ENCODE measurements around the gene LRRC30.
"Not testable (repeated sequence)": the region's sequence is repeated elsewhere in the genome, so short reads cannot be mapped to it uniquely, and the experiment has no call there.

The LRRC30 gene

DNA sequence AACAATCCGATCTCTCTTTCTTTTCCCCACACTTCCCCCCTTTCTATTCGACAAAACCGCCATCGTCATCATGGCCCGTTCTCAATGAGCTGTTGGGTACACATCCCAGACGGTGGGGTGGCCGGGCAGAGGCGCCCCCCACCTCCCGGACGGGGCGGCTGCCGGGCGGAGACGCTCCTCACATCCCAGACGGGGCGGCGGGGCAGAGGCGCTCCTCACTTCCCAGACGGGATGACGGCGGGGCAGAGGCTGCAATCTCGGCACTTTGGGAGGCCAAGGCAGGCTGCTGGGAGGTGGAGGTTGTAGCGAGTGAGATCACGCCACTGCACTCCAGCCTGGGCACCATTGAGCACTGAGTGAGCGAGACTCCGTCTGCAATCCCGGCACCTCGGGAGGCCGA lies 27.3 kb upstream of the LRRC30 start:
- not testable (repeated sequence) for H3K27me3 ChIP-seq (ENCODE audit: control insufficient read depth, insufficient read depth, low read length, poor library complexity, severe bottlenecking); H3K9me3 ChIP-seq (ENCODE audit: control insufficient read depth, low read length); H3K4me3 ChIP-seq (ENCODE audit: insufficient read depth, low read depth, low read length); H3K27ac ChIP-seq (ENCODE audit: insufficient read depth, low read depth, low read length, poor library complexity, severe bottlenecking); H3K36me3 ChIP-seq (ENCODE audit: control insufficient read depth, insufficient read depth, low read length)
- peaks cover 27% of the 10 kb centered on the region for H3K4me1 ChIP-seq (ENCODE audit: control insufficient read depth, insufficient read depth, low read length)
- WGBS, 2 experiments = 95% methylated on average over 24 to 27 of the region's 29 CpGs

DNA sequence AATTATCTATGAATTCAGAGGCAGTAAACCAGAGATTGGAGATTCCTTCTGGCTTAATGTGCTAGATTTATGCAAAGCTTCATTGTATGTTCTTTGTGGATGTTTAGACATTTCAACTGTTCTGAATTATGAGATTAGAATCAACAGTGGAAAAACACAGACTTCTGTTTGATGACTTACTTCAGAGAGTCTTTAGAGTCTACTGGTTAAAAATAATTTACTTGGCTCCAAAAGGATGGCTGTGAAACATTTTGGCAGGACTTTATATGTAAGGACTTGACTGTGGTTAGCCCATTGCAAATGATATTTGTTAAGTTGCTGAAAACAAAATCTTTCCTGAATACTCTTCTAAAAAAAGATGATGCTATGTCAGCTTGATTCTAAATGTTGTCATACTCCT lies 25.5 kb upstream of the LRRC30 start:
- no peaks in the 10 kb centered on the region for H3K9me3 ChIP-seq (ENCODE audit: control insufficient read depth, low read length)
- no peak overlapping the region for H3K27ac ChIP-seq (ENCODE audit: insufficient read depth, low read depth, low read length, poor library complexity, severe bottlenecking)
- H3K4me3 ChIP-seq (ENCODE audit: insufficient read depth, low read depth, low read length) = no peak overlapping the region
- no peaks in the 10 kb centered on the region for H3K27me3 ChIP-seq (ENCODE audit: control insufficient read depth, insufficient read depth, low read length, poor library complexity, severe bottlenecking)
- H3K4me1 ChIP-seq (ENCODE audit: control insufficient read depth, insufficient read depth, low read length) = peaks cover 27% of the 10 kb centered on the region
- H3K36me3 ChIP-seq (ENCODE audit: control insufficient read depth, insufficient read depth, low read length) = no peaks in the 10 kb centered on the region

DNA sequence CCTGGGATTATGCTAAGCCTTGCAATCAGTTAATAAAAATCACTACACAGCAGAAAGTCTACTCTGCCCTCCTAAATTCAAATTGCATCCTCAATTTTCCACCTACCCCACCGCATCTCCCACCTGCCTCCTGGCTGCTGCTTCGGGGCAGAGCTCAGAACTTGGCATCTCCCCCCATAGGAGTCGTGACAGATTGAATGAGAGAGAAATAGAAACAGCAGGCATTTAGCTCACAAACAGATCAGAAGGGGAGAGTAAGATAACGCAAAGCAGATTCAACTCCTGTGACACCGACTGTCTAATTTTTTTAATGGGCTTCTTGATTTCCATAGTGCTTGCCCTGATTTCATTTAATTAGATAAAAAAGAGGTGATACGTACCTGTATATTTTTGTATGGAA lies 24.7 kb upstream of the LRRC30 start:
- Histone ChIP-seq H3K9me3 (ENCODE audit: control insufficient read depth, low read length) (no peaks in the 10 kb centered on the region), H3K36me3 (ENCODE audit: control insufficient read depth, insufficient read depth, low read length) (no peaks in the 10 kb centered on the region), H3K4me3 (ENCODE audit: insufficient read depth, low read depth, low read length) (no peak overlapping the region), H3K27me3 (ENCODE audit: control insufficient read depth, insufficient read depth, low read length, poor library complexity, severe bottlenecking) (no peaks in the 10 kb centered on the region), H3K27ac (ENCODE audit: insufficient read depth, low read depth, low read length, poor library complexity, severe bottlenecking) (no peak overlapping the region), H3K4me1 (ENCODE audit: control insufficient read depth, insufficient read depth, low read length) (peaks cover 27% of the 10 kb centered on the region)
- 87% methylated on average over 6 of the region's 6 CpGs for WGBS, 2 experiments

DNA sequence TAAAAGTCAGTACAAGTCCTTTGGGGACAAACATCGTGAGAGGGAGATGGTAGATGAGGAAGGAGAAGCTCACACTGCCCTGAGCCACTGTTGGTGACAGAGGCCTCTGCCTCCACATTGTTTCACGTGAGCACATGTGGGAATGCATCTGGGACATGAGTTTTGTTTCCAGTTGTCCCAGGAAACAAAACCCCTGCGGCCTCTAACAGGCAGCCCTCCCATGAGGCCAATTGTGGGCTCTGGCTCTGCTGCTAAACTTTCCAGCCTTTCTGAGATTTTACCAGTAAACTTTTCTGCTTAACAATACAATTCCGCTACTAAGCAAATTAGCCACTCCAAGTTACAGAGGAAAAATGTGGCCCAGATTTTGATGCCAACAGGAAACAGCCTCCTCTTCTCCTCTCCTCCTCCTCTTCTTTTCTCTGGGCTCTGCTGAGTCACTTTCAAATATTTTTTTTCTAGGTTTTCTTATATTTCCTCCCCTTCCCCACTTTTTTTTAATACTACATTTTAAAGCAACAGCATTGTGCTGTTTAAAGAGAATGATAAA lies 23.4 kb upstream of the LRRC30 start:
- Histone ChIP-seq H3K27ac (ENCODE audit: insufficient read depth, low read depth, low read length, poor library complexity, severe bottlenecking) (peak overlapping the region; percentile 60), H3K36me3 (ENCODE audit: control insufficient read depth, insufficient read depth, low read length) (no peaks in the 10 kb centered on the region), H3K4me1 (ENCODE audit: control insufficient read depth, insufficient read depth, low read length) (peaks cover 24% of the 10 kb centered on the region), H3K4me3 (ENCODE audit: insufficient read depth, low read depth, low read length) (no peak overlapping the region), H3K27me3 (ENCODE audit: control insufficient read depth, insufficient read depth, low read length, poor library complexity, severe bottlenecking) (no peaks in the 10 kb centered on the region), H3K9me3 (ENCODE audit: control insufficient read depth, low read length) (no peaks in the 10 kb centered on the region)
- 35 to 53% methylated on average over 4 of the region's 4 CpGs for WGBS, 2 experiments

DNA sequence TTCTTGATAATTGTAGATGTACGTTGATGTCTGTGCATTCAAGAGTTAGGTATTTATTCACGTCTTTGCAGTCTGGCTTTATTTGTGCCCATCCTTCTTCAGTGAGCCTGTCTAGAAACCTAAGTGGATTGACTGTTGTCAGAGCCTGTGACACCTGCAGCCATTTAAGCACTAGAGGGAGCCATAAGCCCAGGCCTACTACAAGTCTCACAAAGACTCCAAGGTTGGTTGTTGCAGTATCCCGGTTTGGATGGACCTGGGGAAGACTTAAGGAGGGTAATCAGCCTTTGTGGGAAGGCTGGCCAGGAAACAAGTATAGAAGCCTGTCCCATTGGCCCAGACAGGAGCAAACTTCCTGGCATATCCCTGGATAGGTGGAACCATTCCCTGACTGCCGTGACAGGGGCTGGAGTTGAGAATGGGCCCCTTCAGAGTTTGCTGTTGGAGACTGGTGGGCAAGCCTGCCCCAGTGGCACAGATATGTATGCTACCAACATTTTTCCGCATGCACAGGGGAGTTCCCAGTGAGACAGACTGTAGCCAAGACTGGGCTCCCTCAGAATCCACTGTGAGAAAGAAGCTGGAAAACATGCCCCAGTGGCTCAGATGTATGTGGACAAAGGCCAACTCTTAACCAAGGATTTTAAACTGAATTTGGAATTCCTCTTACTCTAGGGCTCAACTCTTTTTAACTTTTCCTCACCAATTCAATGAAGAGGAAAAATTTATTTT lies 9.3 kb upstream of the LRRC30 start:
- no peaks in the 10 kb centered on the region for H3K4me1 ChIP-seq (ENCODE audit: control insufficient read depth, insufficient read depth, low read length)
- H3K27ac ChIP-seq (ENCODE audit: insufficient read depth, low read depth, low read length, poor library complexity, severe bottlenecking) = no peak overlapping the region
- H3K27me3 ChIP-seq (ENCODE audit: control insufficient read depth, insufficient read depth, low read length, poor library complexity, severe bottlenecking) = no peaks in the 10 kb centered on the region
- no peaks in the 10 kb centered on the region for H3K36me3 ChIP-seq (ENCODE audit: control insufficient read depth, insufficient read depth, low read length)
- no peaks in the 10 kb centered on the region for H3K9me3 ChIP-seq (ENCODE audit: control insufficient read depth, low read length)
- no peak overlapping the region for H3K4me3 ChIP-seq (ENCODE audit: insufficient read depth, low read depth, low read length)
- WGBS, 2 experiments = 36 to 43% methylated on average over 5 of the region's 5 CpGs

DNA sequence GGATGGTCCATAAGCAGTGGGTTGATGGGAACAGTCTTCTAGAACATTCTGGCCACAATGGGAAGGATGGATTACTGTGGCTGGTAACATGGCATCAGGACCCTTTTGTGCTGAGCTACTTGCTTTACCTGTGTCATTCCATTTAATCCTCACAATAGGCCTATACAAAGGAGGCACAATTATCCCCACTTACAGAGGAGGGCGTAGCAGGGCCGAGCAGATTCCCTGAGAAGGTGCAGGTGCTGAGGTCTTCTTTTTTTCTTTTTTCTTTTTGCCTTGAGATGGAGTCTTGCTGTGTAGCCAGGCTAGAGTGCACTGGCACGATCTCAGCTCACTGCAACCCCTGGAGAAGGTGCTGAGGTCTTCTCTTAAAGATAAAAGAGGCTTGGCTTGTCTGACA lies 6.7 kb upstream of the LRRC30 start:
- 59 to 76% methylated on average over 3 of the region's 3 CpGs for WGBS, 2 experiments
- Histone ChIP-seq H3K27me3 (ENCODE audit: control insufficient read depth, insufficient read depth, low read length, poor library complexity, severe bottlenecking) (no peaks in the 10 kb centered on the region), H3K27ac (ENCODE audit: insufficient read depth, low read depth, low read length, poor library complexity, severe bottlenecking) (no peak overlapping the region), H3K4me3 (ENCODE audit: insufficient read depth, low read depth, low read length) (no peak overlapping the region), H3K4me1 (ENCODE audit: control insufficient read depth, insufficient read depth, low read length) (no peaks in the 10 kb centered on the region), H3K9me3 (ENCODE audit: control insufficient read depth, low read length) (no peaks in the 10 kb centered on the region), H3K36me3 (ENCODE audit: control insufficient read depth, insufficient read depth, low read length) (no peaks in the 10 kb centered on the region)

DNA sequence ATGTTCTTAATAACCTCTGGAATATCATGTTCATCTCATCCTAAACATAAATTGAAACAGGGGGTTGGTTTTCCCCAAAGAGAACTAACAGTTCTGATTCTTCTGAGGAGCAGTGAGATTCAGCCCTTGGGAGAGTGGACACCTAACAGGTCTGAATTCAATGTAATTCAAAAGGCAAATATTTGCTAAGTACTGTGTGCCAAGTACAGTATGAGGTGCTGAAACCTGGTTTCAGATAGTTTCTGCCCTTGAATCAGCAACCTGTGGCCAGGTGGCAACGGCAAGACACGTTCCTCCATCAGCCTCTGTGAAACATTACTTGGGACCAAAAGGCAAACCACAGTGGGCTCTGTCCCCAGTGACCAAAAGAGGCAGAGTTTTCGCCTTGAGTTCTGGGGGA lies 1.3 kb downstream of the LRRC30 start:
- Histone ChIP-seq H3K36me3 (ENCODE audit: control insufficient read depth, insufficient read depth, low read length) (no peaks in the 10 kb centered on the region), H3K4me3 (ENCODE audit: insufficient read depth, low read depth, low read length) (no peak overlapping the region), H3K27ac (ENCODE audit: insufficient read depth, low read depth, low read length, poor library complexity, severe bottlenecking) (no peak overlapping the region), H3K9me3 (ENCODE audit: control insufficient read depth, low read length) (no peaks in the 10 kb centered on the region), H3K4me1 (ENCODE audit: control insufficient read depth, insufficient read depth, low read length) (no peaks in the 10 kb centered on the region), H3K27me3 (ENCODE audit: control insufficient read depth, insufficient read depth, low read length, poor library complexity, severe bottlenecking) (no peaks in the 10 kb centered on the region)
- 91 to 92% methylated on average over 3 of the region's 3 CpGs for WGBS, 2 experiments

DNA sequence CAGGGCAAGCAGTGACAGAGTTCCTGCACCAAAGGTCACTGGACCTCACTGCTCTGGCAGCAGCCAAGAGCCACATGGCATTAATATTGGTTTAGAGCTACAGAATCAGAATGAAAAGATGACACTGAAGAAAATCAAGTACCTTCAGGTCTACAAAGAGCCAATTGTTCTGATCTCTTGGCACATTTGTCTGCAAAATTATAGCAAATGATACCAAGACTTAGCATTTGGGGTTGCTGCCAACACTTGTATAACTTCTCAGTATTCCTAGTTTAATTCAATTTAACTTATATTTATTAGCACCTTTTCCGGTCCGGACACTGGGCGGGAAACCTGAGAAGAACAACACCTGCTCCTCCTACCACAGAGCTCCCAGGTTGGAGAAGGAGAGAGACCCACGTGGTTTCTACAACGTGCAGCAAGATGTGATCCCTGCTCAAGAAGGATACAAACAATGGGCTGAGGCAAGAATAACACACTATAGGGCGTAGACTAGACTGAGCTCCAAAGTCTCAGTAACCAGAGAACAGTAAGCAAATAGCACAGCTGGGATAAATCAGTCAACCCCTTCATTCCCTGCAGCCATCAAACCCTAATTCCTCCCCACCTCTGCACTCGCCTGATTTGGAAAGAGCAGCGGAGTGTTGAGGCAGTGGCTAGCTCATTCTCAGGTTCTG lies 2.4 kb downstream of the LRRC30 start:
- Histone ChIP-seq H3K27ac (ENCODE audit: insufficient read depth, low read depth, low read length, poor library complexity, severe bottlenecking) (no peak overlapping the region), H3K36me3 (ENCODE audit: control insufficient read depth, insufficient read depth, low read length) (no peaks in the 10 kb centered on the region)
- 90 to 93% methylated on average over 8 of the region's 8 CpGs for WGBS, 2 experiments

DNA sequence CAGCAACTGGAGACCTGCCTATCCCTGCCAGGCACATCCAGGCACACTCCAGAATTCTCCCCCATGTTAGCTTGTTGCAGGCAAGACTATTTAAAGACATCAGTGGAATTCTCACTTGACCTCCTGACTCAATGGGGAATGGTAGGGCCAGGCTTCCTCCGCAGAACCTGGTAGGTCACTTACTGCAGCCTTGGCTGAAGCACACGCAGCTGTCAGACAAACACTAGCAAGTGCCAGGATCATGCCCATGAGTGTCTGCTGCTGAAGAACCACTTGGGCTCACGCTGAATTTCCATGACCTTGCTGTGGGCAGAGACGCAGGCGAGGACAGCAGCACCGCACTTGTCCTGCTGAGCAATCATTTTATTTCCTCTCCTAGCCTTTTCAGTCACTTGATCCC lies 3.2 kb downstream of the LRRC30 start:
- H3K36me3 ChIP-seq (ENCODE audit: control insufficient read depth, insufficient read depth, low read length) = no peaks in the 10 kb centered on the region
- H3K27me3 ChIP-seq (ENCODE audit: control insufficient read depth, insufficient read depth, low read length, poor library complexity, severe bottlenecking) = no peaks in the 10 kb centered on the region
- no peaks in the 10 kb centered on the region for H3K9me3 ChIP-seq (ENCODE audit: control insufficient read depth, low read length)
- no peaks in the 10 kb centered on the region for H3K4me1 ChIP-seq (ENCODE audit: control insufficient read depth, insufficient read depth, low read length)
- H3K27ac ChIP-seq (ENCODE audit: insufficient read depth, low read depth, low read length, poor library complexity, severe bottlenecking) = no peak overlapping the region
- WGBS, 2 experiments = 92 to 96% methylated on average over 6 of the region's 6 CpGs
- no peak overlapping the region for H3K4me3 ChIP-seq (ENCODE audit: insufficient read depth, low read depth, low read length)

More for the DNA sequence above, 2.4 kb downstream of the LRRC30 start:
- no peaks in the 10 kb centered on the region for H3K4me1 ChIP-seq (ENCODE audit: control insufficient read depth, insufficient read depth, low read length)
- H3K4me3 ChIP-seq (ENCODE audit: insufficient read depth, low read depth, low read length) = no peak overlapping the region
- H3K27me3 ChIP-seq (ENCODE audit: control insufficient read depth, insufficient read depth, low read length, poor library complexity, severe bottlenecking) = no peaks in the 10 kb centered on the region
- no peaks in the 10 kb centered on the region for H3K9me3 ChIP-seq (ENCODE audit: control insufficient read depth, low read length)

DNA sequence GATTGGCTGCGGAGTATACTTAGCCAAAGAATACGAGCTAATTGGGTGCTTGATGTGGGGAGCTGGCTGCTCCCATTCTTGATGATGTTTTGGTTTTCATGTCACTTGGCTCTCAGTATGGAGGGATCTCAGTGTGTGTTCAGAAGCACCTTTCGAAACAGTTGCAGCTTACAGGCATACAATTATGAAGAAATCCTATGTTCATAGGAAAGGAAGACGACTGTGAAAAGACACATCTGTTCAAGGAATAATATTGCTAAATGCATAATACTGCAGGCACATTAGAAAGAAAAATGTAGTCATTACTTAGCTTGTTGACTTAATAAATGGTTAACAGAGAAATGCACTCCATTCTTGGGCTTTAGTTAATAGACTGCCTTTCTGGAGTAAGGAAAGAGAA lies 4.1 kb downstream of the LRRC30 start:
- no peaks in the 10 kb centered on the region for H3K27me3 ChIP-seq (ENCODE audit: control insufficient read depth, insufficient read depth, low read length, poor library complexity, severe bottlenecking)
- H3K36me3 ChIP-seq (ENCODE audit: control insufficient read depth, insufficient read depth, low read length) = no peaks in the 10 kb centered on the region
- H3K9me3 ChIP-seq (ENCODE audit: control insufficient read depth, low read length) = no peaks in the 10 kb centered on the region
- 90 to 96% methylated on average over 4 of the region's 4 CpGs for WGBS, 2 experiments
- H3K27ac ChIP-seq (ENCODE audit: insufficient read depth, low read depth, low read length, poor library complexity, severe bottlenecking) = no peak overlapping the region
- H3K4me3 ChIP-seq (ENCODE audit: insufficient read depth, low read depth, low read length) = no peak overlapping the region
- H3K4me1 ChIP-seq (ENCODE audit: control insufficient read depth, insufficient read depth, low read length) = no peaks in the 10 kb centered on the region

All from ectodermal cell (in vitro differentiated cells).